MM.1S (cell line): Measurements from ENCODE around the gene PPP1CA.
A peak's percentile ranks its signal among the peaks of the same experiment; 100 is the strongest.
"Not testable (repeated sequence)": the region's sequence is repeated elsewhere in the genome, so short reads cannot be mapped to it uniquely, and the experiment has no call there.

Experiments used
- DNase-seq: peaks from one replicate; pipeline ENCODE4 v3.0.0-alpha.2; 2015
- H2AFZ ChIP-seq: fragments of 300-600 bp; sonication (generic); 2 replicates; pipeline ENCODE4 v1.6.0; 2016; ENCODE audit warnings: antibody characterized with exemption, low read length
- H3F3A ChIP-seq: fragments of 300-600 bp; sonication (generic); 2 replicates; pipeline ENCODE4 v1.6.1; 2016; ENCODE audit warnings: mild to moderate bottlenecking, antibody characterized with exemption, low read length, moderate library complexity, mixed read lengths; ENCODE audit not compliant: insufficient read depth
- H3K27ac ChIP-seq: fragments of 300-600 bp; sonication (generic); 2 replicates; pipeline ENCODE4 v1.5.1; 2016; ENCODE audit warnings: mild to moderate bottlenecking, low read length
- H3K27me3 ChIP-seq: fragments of 300-600 bp; sonication (generic); replicated peaks from 2 replicates; pipeline ENCODE4 v1.6.0; 2016; ENCODE audit warnings: low read length; ENCODE audit not compliant: insufficient read depth
- H3K36me3 ChIP-seq: fragments of 300-600 bp; sonication (generic); replicated peaks from 2 replicates; pipeline ENCODE4 v1.6.1; 2016; ENCODE audit warnings: mild to moderate bottlenecking, low read length, mixed read lengths; ENCODE audit not compliant: insufficient read depth
- H3K4me1 ChIP-seq: fragments of 300-600 bp; sonication (generic); 2 replicates; pipeline ENCODE4 v1.6.1; 2016; ENCODE audit warnings: low read length, mixed read lengths
- H3K4me2 ChIP-seq: fragments of 300-600 bp; sonication (generic); 2 replicates; pipeline ENCODE4 v1.6.0; 2016; ENCODE audit warnings: low read depth, low read length
- H3K4me3 ChIP-seq: fragments of 300-600 bp; sonication (generic); 2 replicates; pipeline ENCODE4 v1.5.1; 2016; ENCODE audit warnings: low read length, mixed read lengths
- H3K79me2 ChIP-seq: fragments of 300-600 bp; sonication (generic); 2 replicates; pipeline ENCODE4 v1.6.1; 2016; ENCODE audit warnings: mixed run types, low read length, mixed read lengths
- H3K9ac ChIP-seq: fragments of 300-600 bp; sonication (generic); 2 replicates; pipeline ENCODE4 v1.6.1; 2016; ENCODE audit warnings: low read length, mixed read lengths
- H3K9me2 ChIP-seq: fragments of 300-600 bp; sonication (generic); replicated peaks from 2 replicates; pipeline ENCODE4 v1.6.1; 2016; ENCODE audit warnings: mild to moderate bottlenecking, low read length, mixed read lengths; ENCODE audit not compliant: insufficient read depth
- H3K9me3 ChIP-seq: fragments of 300-600 bp; sonication (generic); replicated peaks from 2 replicates; pipeline ENCODE4 v1.6.1; 2016; ENCODE audit warnings: mild to moderate bottlenecking, low read length, mixed read lengths; ENCODE audit not compliant: insufficient read depth
- H4K20me1 ChIP-seq: fragments of 300-600 bp; sonication (generic); 2 replicates; pipeline ENCODE4 v1.6.1; 2016; ENCODE audit warnings: mild to moderate bottlenecking, low read length, moderate library complexity, mixed read lengths; ENCODE audit not compliant: insufficient read depth
- EZH2 ChIP-seq: fragments of 300-600 bp; sonication (generic); optimal IDR thresholded peaks from 2 replicates; pipeline ENCODE3; 2017; ENCODE audit warnings: low read depth, mild to moderate bottlenecking, antibody characterized with exemption, low read length, mixed read lengths
- EZH2phosphoT487 ChIP-seq: fragments of 300-600 bp; sonication (generic); IDR thresholded peaks from 2 replicates; pipeline ENCODE4 v1.6.1; 2018; ENCODE audit warnings: antibody characterized with exemption, low read length
- TF ChIP-seq, protein P1 (sequence below): fragments of 300-600 bp; sonication (generic); IDR thresholded peaks from 2 replicates; pipeline ENCODE4 v1.5.1; 2016; ENCODE audit warnings: antibody characterized with exemption, low read length, mixed read lengths

Gene PPP1CA

DNA sequence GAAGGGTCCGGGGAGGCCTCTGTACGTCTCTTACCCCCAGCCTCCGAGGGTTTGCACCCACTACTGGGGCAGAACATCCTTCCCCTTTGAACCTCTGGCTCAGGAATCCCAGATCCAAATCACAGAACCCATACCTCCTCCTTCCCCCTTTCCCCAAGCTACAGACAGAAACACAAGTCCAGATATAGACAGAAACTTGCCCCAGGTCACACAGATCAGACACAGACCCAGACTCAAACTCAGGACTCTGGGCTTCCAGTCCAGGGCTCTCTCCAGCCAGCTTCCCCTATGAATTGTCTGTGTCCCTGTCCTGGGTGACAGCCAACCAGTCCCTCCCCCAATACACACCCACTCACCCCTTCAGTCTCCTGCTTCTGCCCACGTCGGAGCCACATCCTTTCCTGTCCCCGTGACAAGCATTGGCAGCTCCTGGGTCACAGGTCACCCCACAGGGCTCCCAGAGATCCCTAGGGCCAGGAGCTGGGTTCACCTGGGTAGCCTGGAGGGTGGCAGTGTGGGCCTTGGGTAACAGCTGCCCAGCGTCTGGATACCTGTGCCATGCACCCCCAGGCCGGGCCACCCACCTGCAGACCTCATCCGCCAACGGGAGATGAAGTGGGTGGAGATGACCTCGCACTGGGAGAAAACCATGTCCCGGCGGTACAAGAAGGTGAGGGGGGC is 3.0 kb upstream of the PPP1CA start:
- Histone ChIP-seq H3K27me3 (no peaks in the 10 kb centered on the region), H3K4me3 (no peak overlapping the region), H3K27ac (no peak overlapping the region), H3K9me2 (no peaks in the 10 kb centered on the region), H3K9ac (no peak overlapping the region), H3K79me2 (peaks cover 17% of the 10 kb centered on the region), H3K36me3 (no peaks in the 10 kb centered on the region), H4K20me1 (no peaks in the 10 kb centered on the region), H2AFZ (no peak overlapping the region), H3K4me1 (peaks cover 26% of the 10 kb centered on the region), H3K9me3 (no peaks in the 10 kb centered on the region), H3F3A (peaks cover 2% of the 10 kb centered on the region; the same call in 1 of the 2 replicates), H3K4me2 (no peak overlapping the region)
- no peak for DNase-seq
- TF ChIP-seq EZH2phosphoT487 (no peak), EZH2 (no peak)
- TF ChIP-seq, protein P1, sequence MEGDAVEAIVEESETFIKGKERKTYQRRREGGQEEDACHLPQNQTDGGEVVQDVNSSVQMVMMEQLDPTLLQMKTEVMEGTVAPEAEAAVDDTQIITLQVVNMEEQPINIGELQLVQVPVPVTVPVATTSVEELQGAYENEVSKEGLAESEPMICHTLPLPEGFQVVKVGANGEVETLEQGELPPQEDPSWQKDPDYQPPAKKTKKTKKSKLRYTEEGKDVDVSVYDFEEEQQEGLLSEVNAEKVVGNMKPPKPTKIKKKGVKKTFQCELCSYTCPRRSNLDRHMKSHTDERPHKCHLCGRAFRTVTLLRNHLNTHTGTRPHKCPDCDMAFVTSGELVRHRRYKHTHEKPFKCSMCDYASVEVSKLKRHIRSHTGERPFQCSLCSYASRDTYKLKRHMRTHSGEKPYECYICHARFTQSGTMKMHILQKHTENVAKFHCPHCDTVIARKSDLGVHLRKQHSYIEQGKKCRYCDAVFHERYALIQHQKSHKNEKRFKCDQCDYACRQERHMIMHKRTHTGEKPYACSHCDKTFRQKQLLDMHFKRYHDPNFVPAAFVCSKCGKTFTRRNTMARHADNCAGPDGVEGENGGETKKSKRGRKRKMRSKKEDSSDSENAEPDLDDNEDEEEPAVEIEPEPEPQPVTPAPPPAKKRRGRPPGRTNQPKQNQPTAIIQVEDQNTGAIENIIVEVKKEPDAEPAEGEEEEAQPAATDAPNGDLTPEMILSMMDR, result no peak

DNA sequence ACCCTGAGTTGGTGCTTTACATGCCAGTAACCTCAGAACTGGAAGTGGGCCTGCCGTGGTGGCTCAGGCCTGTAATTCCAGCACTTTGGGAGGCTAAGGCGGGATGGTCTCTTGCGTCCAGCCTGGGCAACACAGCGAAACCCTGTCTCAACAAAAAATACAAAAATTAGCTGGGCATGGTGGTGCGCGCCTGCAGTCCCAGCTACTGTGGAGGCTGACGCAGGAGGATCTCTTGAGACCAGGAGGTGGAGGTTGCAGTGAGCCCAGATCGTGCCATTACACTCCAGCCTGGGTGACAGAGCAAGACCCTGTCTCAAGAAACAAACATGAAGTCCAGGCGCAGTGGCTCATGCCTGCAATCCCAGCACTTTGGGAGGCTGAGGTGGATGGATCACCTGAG is 1.4 kb upstream of the PPP1CA start:
- H3K9me3 ChIP-seq, H3K9ac ChIP-seq, H2AFZ ChIP-seq, H3K27me3 ChIP-seq, H3K4me3 ChIP-seq, H3K36me3 ChIP-seq, DNase-seq, H4K20me1 ChIP-seq, H3K4me2 ChIP-seq, H3K9me2 ChIP-seq, H3F3A ChIP-seq, H3K27ac ChIP-seq: not testable (repeated sequence)
- peaks cover 13% of the 10 kb centered on the region; the same call in 1 of the 2 replicates for H3K4me1 ChIP-seq
- H3K79me2 ChIP-seq, result peaks cover 33% of the 10 kb centered on the region

DNA sequence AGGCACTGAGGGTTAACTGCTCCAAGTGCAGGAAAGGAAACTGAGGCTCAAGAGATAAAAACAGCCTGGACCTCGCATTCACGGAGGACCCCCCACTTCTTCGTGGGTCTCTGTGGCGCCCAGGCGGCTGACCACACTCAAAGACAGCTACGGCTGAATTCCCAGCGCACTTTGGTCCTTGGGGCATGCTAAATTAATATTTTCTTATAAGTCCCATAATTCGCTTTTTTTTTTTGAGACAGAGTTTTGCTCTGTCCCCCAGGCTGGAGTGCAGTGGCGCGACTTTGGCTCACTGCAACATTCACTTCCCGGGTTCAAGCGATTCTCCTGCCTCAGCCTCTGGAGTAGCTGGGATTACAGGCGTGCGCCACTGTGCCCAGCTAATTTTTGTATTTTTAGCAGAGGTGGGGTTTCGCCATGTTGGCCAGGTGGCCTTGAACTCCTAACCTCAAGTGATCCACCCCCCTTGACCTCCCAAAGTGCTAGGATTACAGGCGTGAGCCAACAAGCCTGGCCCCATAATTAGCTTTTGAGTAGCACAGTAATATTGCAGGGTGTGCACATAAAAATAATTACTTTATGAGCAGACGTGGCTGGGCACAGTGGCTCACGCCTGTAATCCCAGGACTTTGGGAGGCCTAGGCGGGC is 658 bp upstream of the PPP1CA start:
- H3K9me3 ChIP-seq, H3K36me3 ChIP-seq, H3K9me2 ChIP-seq, H4K20me1 ChIP-seq, H3F3A ChIP-seq, H3K27me3 ChIP-seq, DNase-seq: not testable (repeated sequence)
- H2AFZ ChIP-seq, result peak overlapping the region; percentile 52; the same call in 1 of the 2 replicates
- peaks cover 13% of the 10 kb centered on the region; the same call in 1 of the 2 replicates for H3K4me1 ChIP-seq
- H3K79me2 ChIP-seq, result peaks cover 40% of the 10 kb centered on the region
- H3K4me2 ChIP-seq, result peak overlapping the region; percentile 82
- H3K4me3 ChIP-seq, result peak overlapping the region; percentile 58
- H3K9ac ChIP-seq, result peak overlapping the region; percentile 70
- peak overlapping the region; percentile 62; the same call in 1 of the 2 replicates for H3K27ac ChIP-seq

DNA sequence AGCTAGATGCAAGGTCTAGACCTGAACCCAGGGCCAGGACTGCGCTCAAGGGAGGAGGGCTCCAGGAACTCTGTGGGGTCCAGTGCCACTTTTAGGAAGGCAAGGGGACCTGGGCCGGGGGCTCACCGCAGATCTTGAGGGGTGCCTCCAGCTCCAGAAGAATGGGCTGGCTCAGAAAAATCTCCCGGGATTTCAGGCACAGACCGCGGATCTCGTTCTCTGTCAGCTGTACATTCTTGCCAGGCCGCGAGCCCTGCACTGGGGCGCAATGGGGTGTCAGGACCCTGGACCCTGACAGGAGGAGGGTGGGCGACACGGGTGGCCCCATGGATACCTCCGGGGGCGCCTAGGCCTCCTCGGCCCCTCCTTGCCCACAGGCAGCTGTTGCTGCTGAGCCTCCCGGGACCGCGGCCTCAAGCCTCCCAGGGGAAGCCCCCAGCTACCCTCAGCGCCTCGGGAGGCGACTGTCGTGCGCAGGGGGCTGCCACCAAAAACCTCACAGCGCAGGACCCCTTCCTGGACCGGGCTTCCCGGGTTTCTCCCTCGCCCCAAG is 640 bp downstream of the PPP1CA start:
- H4K20me1 ChIP-seq, result no peaks in the 10 kb centered on the region
- H3K36me3 ChIP-seq, result no peaks in the 10 kb centered on the region
- H3K4me1 ChIP-seq, result peaks cover 13% of the 10 kb centered on the region; the same call in 1 of the 2 replicates
- peaks cover 9% of the 10 kb centered on the region; the same call in 1 of the 2 replicates for H3F3A ChIP-seq
- H3K79me2 ChIP-seq, result peaks cover 52% of the 10 kb centered on the region
- no peaks in the 10 kb centered on the region for H3K9me3 ChIP-seq
- H3K4me2 ChIP-seq, result peak overlapping the region; percentile 92
- TF ChIP-seq, protein P1, result no peak; the same call in 1 of the 2 replicates
- no peak for TF ChIP-seq EZH2
- no peak for TF ChIP-seq EZH2phosphoT487
- H3K9me2 ChIP-seq, result no peaks in the 10 kb centered on the region
- H3K27me3 ChIP-seq, result no peaks in the 10 kb centered on the region
- DNase-seq, result no peak
- peak overlapping the region; percentile 92 for H3K9ac ChIP-seq
- peak overlapping the region; percentile 31; the same call in 1 of the 2 replicates for H3K27ac ChIP-seq
- H2AFZ ChIP-seq, result no peak overlapping the region
- peak overlapping the region; percentile 96 for H3K4me3 ChIP-seq
